GF-D8 (cell line): ENCODE measurements around the gene CCDC24.

ENCODE experiments used
- DNase-seq: peaks from one replicate; lab custom pipeline; 2025; lab: John Stamatoyannopoulos, UW

Gene CCDC24

GRCh38 chr1:43980255-43981134 is 10.9 kb upstream of the CCDC24 start:
- DNase-seq: no peak

DNA sequence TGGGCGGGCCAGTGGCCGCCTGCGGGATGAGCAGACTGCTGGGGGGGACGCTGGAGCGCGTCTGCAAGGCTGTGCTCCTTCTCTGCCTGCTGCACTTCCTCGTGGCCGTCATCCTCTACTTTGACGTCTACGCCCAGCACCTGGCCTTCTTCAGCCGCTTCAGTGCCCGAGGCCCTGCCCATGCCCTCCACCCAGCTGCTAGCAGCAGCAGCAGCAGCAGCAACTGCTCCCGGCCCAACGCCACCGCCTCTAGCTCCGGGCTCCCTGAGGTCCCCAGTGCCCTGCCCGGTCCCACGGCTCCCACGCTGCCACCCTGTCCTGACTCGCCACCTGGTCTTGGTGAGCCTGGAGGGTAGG is 10.3 kb upstream of the CCDC24 start:
- DNase-seq: no peak

DNA sequence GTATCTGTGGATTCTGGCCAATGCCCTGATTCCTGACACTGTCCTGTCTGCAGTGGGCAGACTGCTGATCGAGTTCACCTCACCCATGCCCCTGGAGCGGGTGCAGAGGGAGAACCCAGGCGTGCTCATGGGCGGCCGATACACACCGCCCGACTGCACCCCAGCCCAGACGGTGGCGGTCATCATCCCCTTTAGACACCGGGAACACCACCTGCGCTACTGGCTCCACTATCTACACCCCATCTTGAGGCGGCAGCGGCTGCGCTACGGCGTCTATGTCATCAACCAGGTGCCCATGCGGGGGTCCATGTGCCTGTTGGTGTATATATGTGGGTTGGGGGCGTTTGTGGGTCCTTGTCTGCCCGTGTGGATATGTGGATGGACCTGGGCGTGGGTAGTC is 9.8 kb upstream of the CCDC24 start:
- no peak for DNase-seq

DNA sequence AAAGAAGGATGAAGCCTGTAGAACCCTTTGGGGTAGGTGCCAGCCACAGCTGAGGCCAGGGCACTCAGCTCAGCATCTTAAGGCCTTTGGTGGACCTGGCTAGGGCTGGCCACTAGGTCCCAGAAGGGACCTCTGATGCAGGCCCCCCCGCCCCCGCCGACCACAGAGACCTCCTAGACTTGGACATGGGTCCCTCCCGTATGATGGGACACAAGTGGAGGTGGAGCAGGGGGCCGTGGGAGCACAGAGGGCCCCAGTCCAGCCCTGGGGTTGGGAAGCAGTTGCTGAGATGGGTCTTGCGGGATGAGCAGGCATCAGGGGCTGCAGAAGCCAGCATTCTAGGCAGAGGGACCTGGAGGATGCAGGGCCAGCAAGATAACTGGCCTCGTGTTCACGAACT is 9.2 kb upstream of the CCDC24 start:
- DNase-seq: no peak

GRCh38 chr1:43982808-43983207 is 8.6 kb upstream of the CCDC24 start:
- DNase-seq: no peak

GRCh38 chr1:43983253-43983899 is 8.0 kb upstream of the CCDC24 start:
- DNase-seq: no peak

- no peak for DNase-seq
Measured at GRCh38 chr1:43984855-43985254, 6.5 kb upstream of the CCDC24 start.

GRCh38 chr1:43985984-43986595 is 5.3 kb upstream of the CCDC24 start:
- no peak for DNase-seq

DNA sequence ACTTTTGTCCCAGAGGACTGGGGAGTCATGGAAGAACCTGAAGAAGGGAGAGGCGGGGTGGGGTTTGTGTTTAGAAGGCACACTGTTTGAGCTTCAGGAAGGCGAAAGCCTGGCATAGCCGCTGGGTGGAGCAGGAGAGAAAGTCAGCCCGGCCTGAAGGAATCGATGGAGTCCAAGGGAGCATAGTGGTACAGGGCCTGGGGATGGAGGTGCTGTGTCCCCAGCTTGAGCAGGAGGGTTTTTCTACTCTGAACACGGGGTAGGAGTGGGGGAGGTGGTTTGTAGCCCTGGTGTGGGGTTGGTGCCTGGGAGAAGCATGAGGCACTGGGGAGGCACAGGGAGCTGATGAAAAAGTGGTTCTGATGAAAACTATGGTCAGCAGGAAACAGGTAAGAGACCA is 4.7 kb upstream of the CCDC24 start:
- DNase-seq: no peak

- DNase-seq: no peak
Measured at GRCh38 chr1:43987159-43987902, 4.1 kb upstream of the CCDC24 start.

DNA sequence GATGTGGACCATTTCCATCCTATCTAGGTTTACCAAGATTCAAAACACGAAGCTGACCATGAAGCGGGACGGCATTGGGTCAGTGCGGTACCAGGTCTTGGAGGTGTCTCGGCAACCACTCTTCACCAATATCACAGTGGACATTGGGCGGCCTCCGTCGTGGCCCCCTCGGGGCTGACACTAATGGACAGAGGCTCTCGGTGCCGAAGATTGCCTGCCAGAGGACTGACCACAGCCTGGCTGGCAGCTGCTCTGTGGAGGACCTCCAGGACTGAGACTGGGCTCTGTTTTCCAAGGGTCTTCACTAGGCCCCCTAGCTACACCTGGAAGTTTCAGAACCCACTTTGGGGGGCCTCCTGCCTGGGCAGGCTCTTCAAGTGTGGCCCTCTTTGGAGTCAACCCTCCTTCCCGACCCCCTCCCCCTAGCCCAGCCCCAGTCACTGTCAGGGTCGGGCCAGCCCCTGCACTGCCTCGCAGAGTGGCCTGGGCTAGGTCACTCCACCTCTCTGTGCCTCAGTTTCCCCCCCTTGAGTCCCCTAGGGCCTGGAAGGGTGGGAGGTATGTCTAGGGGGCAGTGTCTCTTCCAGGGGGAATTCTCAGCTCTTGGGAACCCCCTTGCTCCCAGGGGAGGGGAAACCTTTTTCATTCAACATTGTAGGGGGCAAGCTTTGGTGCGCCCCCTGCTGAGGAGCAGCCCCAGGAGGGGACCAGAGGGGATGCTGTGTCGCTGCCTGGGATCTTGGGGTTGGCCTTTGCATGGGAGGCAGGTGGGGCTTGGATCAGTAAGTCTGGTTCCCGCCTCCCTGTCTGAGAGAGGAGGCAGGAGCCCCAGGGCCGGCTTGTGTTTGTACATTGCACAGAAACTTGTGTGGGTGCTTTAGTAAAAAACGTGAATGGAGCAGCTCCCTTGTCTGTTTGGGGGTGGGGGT is 864 bp upstream of the CCDC24 start:
- DNase-seq: no peak

DNA sequence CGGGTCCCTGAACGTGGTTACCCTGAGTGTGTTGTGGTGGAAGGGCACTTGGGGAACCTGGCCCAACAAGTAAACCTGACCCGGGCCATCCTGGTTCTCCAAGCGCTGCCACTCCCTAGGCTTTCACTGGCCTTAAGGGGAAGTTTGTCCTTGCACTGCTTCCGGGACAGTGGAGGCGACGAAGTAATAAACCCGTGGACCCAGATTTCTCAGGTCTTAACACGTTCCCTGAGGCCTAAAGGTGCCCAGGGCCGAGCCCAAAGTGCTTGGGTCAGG is 261 bp upstream of the CCDC24 start:
- DNase-seq: no peak

GRCh38 chr1:43992232-43992995 is 1.0 kb downstream of the CCDC24 start:
- no peak for DNase-seq

DNA sequence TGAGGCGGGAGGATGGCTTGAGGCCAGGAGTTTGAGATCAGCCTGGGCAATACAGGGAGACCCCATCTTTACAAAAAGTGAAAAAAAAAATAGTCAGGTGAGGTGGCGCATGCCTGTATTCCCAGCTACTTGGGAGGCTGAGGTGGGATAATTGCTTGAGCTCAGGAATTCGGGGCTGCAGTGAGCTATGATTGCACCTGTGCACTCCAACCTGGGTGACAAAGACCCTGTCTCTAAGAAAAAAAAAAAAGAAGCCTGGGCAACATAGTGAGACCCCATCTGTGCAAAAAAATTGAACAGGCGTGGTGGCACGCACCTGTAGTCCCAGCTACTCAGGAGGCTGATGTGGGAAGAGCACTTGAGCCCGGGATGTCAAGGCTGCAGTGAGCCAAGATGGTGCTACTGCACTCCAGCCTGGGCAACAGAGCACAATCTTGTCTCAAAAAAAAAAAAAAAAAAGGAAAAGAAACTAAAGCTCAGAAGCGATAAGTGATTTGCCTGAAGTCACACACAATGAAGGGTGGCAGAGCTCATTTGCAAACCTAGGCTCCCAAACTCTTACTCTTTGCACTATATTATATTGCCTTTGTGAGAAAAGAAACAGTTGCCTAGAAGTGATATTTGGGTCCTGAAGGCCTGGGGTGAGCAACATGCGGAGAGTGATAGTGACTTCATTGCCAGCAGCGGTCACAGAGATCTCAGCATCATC is 2.0 kb downstream of the CCDC24 start:
- no peak for DNase-seq

DNA sequence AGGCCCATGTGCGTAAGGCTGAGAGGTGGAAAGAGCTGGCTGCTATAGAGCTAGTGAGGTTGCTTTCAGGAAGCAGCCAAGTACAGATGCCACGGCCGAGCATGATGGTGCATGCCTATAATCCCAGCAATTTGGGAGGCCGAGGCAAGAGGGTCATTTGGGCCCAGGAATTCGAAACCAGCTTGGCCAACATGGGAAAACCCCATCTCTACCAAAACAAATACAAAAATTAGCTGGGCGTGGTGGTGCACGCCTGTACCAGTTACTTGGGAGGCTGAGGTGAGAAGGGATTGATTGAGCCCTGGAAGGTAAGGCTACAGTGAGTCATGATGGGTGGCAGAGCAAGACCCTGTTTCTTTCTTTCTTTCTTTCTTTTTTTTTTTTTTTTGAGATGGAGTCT is 2.7 kb downstream of the CCDC24 start:
- DNase-seq: no peak

DNA sequence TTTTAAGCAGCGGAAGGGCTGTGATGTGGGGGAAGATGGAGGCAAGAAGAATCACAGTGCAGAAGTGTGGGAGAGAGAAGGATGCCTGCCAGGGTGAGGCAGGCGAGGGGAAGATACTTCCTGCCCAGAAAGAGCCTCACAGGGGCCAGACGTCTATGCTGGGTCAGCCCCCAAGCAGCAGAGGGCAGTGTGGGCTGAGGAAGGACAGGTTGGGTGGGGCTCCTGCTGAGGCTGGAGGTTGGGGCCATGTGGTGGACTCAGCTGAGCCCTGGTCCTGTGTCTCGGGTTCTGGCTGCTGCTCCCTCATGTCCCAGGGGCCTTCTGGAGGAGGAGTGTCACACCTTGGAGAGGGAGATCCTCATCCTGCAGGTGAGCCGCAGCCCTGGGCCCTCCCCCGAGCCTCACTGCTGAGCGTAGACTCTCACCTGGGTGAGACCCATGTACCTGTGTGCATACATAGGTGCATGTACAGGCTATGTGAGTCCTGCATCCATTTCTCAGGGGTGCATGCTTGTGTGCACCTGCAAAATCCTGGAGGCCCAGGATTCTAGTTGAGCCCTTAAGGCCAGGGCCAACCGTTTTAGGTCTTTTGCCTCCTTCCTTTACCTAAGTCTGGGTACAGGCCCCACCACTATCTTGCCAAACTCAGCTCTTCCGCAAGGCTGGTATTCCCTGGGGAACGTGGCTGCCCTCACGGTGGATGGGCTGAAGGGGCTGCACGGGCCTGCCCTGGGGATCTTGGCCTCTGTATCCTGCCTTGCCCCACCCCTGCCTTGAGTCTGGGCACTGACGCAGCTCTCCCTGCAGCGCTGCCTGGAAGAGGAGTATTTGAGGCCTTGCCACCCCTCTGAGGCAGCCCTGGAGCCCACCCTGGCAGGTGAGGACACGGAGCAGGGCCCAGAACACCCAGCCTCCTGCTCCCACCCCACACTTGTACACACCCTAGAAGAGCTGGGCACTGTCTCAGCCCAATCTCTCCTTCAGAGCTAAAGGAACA is 3.7 kb downstream of the CCDC24 start:
- no peak for DNase-seq

DNA sequence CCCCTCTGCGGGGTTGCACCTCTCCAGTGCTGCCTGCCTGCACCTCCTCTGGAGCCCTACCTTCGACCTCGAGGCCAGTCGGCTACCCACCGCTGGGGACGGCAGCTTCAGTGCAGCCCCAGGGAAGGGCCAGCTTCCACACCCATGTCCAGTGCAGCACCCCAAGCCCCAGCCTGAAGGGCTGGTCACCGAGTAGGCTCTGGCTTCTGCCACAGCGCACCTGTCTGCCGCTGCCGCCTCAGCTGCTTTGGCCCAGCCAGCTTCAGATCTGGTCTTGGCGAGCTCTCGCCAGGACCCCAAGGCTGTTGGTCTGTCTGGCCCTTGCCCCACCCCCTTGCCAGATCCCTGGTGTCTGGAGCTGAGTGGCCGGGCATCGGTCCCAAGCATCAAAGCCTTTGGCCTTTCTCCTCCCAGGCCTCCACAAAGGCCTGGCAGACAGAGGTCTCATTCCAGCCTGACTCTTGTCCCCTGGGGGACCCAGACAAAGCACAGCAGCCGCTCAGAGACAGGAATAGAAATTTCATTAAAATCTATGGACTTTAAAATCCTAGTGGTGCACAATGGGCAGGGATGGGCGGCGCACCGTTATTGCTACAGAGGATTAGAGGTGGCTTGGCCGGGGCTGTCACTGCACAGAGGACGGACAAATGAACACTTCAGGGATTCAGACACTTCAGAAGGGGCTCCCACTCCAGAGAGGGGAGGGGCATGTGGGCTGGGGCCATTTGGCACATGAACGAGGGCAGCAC is 4.8 kb downstream of the CCDC24 start:
- no peak for DNase-seq

DNA sequence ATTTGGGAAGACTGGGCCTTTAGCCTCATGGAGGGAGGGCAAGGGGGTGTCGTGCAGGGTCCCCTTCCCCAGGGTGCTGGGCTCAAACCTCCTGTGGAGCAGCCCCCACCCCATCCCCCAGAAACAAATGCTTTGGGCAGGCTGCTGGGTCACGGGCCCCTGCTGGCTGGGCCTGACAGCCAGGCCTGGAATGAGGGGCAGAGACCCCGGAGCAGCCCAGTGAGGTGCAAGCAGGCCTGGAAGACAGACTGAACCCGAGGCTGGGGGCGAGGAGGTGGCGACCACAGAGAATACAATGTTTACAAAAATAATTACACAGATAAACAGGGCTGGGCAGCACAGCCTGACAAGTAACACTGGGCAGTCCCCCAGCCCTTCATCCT is 5.3 kb downstream of the CCDC24 start:
- DNase-seq: no peak
